ENCODE measurements around the gene ACTN2. TPM values are rescaled to one million over a fixed set of nuclear protein-coding genes. Genes with fewer than 3 reads are reported as not detected.

Gene ACTN2
- total RNA-seq, 1 donor from 2014 or later, result 3,389 TPM

- no peak for DNase-seq (ENCODE audit: low spot score)
- intact Hi-C loops (cut with DNase I), result loop anchor here (5.0 kb wide), 1 partner anchor 57 kb away; no protein-coding TSS in a partner anchor
Observed at GRCh38 chr1:236689713-236690569, 3.6 kb downstream of the ACTN2 start.

DNA sequence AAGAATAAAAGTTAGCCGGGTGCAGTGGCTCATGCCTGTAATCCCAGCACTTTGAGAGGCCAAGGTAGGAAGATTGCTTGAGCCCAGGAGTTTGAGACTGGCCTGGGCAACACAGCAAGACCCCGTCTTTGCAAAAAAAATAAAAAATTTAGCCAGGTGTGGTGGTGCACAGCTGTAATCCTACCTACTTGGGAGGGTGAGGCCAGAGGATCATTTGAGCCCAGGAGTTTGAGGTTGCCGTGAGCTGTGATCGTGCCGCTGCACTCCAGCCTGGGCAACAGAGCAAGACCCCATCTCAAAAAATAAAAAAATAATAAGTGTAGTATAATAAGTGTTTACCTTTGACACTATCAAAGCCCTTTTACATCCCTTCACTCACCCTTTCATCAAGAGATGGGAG is 5.0 kb downstream of the ACTN2 start:
- intact Hi-C loops (cut with DNase I), result loop anchor here (5.0 kb wide), 1 partner anchor 56 kb away; no protein-coding TSS in a partner anchor
- DNase-seq (ENCODE audit: low spot score), result no peak

GRCh38 chr1:236692128-236692527 is 5.8 kb downstream of the ACTN2 start:
- intact Hi-C loops (cut with DNase I), result loop anchor here (5.0 kb wide), 1 partner anchor 55 kb away; no protein-coding TSS in a partner anchor
- DNase-seq (ENCODE audit: low spot score), result no peak

DNA sequence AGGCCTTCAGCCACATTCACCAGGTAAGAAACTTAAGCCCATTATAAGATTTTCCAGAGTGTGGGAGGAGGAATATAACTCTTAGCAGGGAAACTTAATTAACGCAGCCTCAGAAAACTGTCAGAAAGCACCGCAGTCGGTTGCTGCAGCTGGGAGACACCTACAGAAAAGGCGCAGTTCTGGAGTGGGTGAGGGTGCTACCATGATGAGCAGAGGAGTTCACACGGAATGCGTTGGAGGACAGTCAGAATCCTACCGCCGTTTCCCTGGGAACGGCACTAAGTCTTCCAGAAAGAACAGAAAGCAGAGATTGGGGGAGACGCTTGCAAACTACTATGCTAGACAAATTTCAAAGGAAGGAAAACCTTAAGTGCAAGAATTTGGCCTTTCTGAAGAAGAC is 6.4 kb downstream of the ACTN2 start:
- intact Hi-C loops (cut with DNase I), result loop anchor here (5.0 kb wide), 1 partner anchor 55 kb away; no protein-coding TSS in a partner anchor
- no peak for DNase-seq (ENCODE audit: low spot score)

GRCh38 chr1:236699366-236699765 is 13.1 kb downstream of the ACTN2 start:
- intact Hi-C loops (cut with DNase I), result no loop called here

GRCh38 chr1:236700903-236701302 is 14.6 kb downstream of the ACTN2 start:
- intact Hi-C loops (cut with DNase I), result no loop called here
- DNase-seq (ENCODE audit: low spot score), result no peak

More at GRCh38 chr1:236699366-236699765, 13.1 kb downstream of the ACTN2 start:
- DNase-seq (ENCODE audit: low spot score), result no peak

- no peak for DNase-seq (ENCODE audit: low spot score)
- intact Hi-C loops (cut with DNase I), result no loop called here
Observed at GRCh38 chr1:236701782-236702181, 15.5 kb downstream of the ACTN2 start.

GRCh38 chr1:236702791-236703394 is 16.6 kb downstream of the ACTN2 start:
- no peak for DNase-seq (ENCODE audit: low spot score)
- intact Hi-C loops (cut with DNase I), result no loop called here

DNA sequence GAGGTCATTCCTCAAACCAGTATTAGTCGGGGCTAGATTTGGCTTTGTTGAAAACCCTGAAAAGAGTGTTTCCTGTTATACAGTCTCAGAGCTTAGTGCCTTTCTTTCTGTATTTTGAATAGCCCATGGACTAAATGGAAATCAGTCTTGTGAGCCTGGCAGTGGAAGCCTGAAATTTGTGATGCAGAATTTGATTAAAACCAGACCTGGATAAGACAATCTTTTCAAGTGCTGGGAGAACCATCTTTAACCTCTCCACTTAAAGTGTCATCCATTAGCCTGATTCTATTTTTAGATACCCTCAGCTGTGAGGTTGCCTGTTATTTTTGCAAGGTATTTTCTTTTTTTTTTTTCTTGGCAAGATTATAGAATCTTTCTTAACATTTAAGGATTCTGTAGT is 19.5 kb downstream of the ACTN2 start:
- no peak for DNase-seq (ENCODE audit: low spot score)
- intact Hi-C loops (cut with DNase I), result no loop called here

DNA sequence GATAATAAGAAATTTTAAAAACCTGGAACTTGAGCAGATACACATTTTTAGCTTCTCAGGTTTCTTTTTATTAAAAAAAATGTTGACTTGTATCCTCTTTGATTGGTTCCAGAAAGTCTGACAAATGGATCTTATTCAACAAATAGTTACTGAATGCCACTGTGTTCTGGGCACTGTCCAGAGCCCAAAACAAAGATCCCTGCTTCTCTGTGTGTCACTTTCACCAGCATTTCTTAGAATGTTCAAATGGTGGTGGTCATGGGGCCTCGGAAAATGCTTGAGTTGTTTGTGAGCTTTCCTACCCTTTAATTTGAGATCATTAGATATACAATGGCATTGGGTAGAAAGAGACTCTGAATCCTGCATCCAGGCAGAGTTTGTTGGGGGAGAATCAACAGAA is 19.9 kb downstream of the ACTN2 start:
- DNase-seq (ENCODE audit: low spot score), result no peak
- intact Hi-C loops (cut with DNase I), result no loop called here

DNA sequence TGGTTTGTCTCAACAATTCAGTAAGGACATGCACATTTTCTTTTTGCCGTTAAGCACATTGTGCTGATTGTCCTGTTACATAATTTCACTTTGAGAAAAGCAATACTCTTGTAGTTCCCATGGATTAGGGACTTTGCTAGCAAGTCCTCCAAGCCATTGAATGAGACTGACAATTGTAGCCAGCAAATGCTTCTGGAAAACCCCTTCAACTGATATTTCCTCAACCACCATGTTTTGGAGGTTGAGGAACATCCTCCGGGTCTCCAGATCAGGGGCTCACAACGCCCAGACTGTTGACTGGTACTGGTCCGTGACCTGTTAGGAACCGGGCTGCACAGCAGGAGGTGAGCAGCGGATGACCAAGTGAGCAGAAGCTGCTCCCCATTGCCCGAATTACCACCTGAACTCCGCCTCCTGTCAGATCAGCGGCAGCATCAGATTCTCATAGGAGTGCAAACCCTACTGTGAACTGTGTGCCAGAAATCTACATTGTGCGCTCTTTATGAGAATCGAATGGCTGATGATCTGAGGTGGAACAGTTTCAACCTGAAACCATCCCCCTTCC is 24.1 kb downstream of the ACTN2 start:
- intact Hi-C loops (cut with DNase I), result no loop called here
- no peak for DNase-seq (ENCODE audit: low spot score)

GRCh38 chr1:236716160-236716559 is 29.9 kb downstream of the ACTN2 start:
- intact Hi-C loops (cut with DNase I), result no loop called here
- DNase-seq (ENCODE audit: low spot score), result no peak

DNA sequence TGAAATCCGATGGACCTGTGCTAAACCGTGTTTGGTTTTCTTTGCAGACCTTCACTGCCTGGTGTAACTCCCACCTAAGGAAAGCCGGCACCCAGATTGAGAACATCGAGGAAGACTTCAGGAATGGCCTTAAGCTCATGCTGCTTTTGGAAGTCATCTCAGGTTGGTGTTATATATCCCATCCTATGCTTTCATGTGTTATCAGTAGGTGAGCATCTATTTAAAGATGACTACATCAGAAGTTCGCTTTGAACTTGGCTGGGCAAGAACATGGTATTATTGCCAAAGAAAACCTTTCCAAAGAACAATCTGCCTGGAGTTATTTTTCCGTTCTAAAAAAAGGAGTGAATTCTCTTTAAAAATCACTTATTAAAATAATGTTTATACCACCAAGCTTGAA is 31.5 kb downstream of the ACTN2 start:
- intact Hi-C loops (cut with DNase I), result no loop called here
- DNase-seq (ENCODE audit: low spot score), result no peak

- DNase-seq (ENCODE audit: low spot score), result no peak
- intact Hi-C loops (cut with DNase I), result no loop called here
Observed at GRCh38 chr1:236718328-236718727, 32.0 kb downstream of the ACTN2 start.

GRCh38 chr1:236720206-236720605 is 33.9 kb downstream of the ACTN2 start:
- intact Hi-C loops (cut with DNase I), result no loop called here
- no peak for DNase-seq (ENCODE audit: low spot score)

DNA sequence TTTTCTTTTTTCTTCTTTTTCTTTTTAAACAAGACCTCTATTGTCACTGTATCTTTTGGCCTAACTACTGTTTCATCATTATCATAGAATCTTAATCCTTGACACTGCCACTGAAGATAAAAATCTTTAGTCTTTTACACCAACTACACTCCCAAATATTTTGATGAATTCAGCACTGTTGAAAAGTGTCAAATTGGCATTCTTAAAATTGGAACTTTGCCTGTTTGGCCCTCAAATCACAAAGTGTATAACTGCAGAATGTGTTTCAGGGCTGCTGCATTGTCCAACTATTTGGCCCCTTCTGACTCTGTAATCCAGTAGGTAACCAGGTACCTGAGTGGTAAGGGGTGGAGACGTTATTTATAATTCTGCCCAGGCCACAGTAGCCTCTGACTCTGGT is 34.3 kb downstream of the ACTN2 start:
- no peak for DNase-seq (ENCODE audit: low spot score)
- intact Hi-C loops (cut with DNase I), result no loop called here

DNA sequence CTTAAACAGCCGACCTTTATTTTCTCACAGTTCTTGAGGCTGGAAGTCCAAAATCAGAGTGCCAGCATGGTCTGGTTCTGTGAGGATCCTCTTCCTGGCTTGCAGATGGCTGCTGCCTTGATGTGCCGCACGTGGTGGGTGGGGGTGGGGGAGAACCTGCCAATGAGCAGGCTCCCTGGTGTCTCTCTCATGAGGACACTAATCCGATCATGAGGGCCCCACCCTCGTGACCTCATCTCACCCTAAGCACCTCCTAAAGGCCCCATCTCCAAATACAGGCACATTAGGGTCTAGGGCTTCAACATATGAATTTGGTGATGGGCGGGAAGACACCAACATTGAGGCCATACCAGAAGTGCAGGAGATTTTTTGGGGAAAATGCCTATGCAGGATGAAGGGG is 37.8 kb downstream of the ACTN2 start:
- DNase-seq (ENCODE audit: low spot score), result no peak
- intact Hi-C loops (cut with DNase I), result no loop called here

DNA sequence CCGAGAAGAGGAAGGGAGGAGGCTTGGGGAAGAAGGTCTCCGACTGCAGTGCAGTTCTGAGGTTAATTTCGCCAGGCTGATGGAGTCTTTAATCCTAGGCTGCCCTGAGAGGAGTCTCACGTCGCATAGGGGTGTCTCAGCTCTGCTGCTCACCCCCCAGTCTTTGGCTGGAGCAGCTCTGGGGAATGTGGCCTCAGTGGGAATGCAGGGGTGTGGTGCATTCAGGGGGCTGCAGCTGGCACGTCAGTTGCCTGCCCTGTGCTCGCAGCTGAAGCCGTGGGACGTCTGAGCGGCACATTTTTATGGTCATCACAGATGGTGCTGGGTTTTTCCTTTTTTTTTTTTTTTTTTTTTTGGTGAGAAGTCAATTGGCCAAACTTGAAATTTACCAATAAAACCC is 38.2 kb downstream of the ACTN2 start:
- intact Hi-C loops (cut with DNase I), result no loop called here
- no peak for DNase-seq (ENCODE audit: low spot score)

DNA sequence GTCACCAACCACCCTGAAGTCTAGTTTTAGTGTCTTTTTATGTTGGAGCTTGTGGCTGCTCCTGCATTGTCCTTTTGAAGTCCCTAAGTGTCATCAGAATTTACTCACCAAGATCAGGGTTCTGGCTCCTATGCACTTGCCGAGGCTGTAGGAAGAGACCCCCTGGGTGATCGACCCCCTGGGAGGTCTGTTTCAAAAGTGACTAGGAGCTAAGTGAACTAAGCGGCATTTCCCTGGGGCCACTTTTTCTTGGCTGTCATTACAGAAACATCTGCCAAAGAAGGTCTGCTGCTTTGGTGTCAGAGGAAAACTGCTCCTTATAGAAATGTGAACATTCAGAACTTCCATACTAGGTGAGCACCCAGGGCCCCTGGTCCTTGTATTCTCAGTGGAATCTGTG is 39.4 kb downstream of the ACTN2 start:
- no peak for DNase-seq (ENCODE audit: low spot score)
- intact Hi-C loops (cut with DNase I), result no loop called here

GRCh38 chr1:236727521-236727920 is 41.2 kb downstream of the ACTN2 start:
- intact Hi-C loops (cut with DNase I), result no loop called here
- no peak for DNase-seq (ENCODE audit: low spot score)

DNA sequence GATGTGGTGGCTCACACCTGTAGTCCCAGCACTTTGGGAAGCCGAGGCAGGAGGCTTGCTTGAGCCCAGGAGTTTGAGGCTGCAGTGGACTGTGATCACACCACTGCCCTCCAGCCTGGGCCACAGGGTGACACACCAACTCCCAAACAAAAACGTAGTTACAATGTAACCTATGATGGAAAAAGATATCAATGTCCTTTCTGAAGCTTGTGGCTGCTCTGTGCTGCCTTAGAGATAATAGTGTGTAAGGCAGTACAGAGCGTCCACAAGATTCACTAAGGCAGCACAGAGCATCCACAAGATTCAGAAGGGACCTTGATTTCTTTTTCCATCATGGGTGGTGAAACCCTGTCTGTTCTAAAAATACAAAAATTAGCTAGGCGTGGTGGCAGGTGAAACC is 42.5 kb downstream of the ACTN2 start:
- intact Hi-C loops (cut with DNase I), result no loop called here
- no peak for DNase-seq (ENCODE audit: low spot score)

All from cardiac septum (tissue), 1 donor.